ENCODE data around the gene SLC16A2.
A peak's percentile ranks its signal among the peaks of the same experiment; 100 is the strongest.

The SLC16A2 gene

GRCh38 chrX:74545880-74546523 is 124.7 kb downstream of the SLC16A2 start:
- no peak for DNase-seq

- no peak for DNase-seq
Observed at GRCh38 chrX:74546984-74547383, 125.7 kb downstream of the SLC16A2 start.

GRCh38 chrX:74550295-74550802 is 129.1 kb downstream of the SLC16A2 start:
- DNase-seq: peak; percentile 90

- DNase-seq: no peak
Observed at GRCh38 chrX:74551934-74552333, 130.6 kb downstream of the SLC16A2 start.

GRCh38 chrX:74557378-74557777 is 136.1 kb downstream of the SLC16A2 start:
- no peak for DNase-seq

- no peak for DNase-seq
Observed at GRCh38 chrX:74578137-74578536, 156.8 kb downstream of the SLC16A2 start.

- no peak for DNase-seq
Observed at GRCh38 chrX:74579597-74580198, 158.4 kb downstream of the SLC16A2 start.

All from NCI-H82 (cell line).